Measurements from ENCODE around the gene CD63. TPM values are rescaled to one million over a fixed set of nuclear protein-coding genes. Genes with fewer than 3 reads are reported as not detected.
A peak's percentile ranks its signal among the peaks of the same experiment; 100 is the strongest.

Gene CD63
- total and polyA plus RNA-seq, 2 of the 13 experiments (the other 11 are each of a cell fraction or from before 2014, with no cell fraction given) = 234 to 277 TPM

DNA sequence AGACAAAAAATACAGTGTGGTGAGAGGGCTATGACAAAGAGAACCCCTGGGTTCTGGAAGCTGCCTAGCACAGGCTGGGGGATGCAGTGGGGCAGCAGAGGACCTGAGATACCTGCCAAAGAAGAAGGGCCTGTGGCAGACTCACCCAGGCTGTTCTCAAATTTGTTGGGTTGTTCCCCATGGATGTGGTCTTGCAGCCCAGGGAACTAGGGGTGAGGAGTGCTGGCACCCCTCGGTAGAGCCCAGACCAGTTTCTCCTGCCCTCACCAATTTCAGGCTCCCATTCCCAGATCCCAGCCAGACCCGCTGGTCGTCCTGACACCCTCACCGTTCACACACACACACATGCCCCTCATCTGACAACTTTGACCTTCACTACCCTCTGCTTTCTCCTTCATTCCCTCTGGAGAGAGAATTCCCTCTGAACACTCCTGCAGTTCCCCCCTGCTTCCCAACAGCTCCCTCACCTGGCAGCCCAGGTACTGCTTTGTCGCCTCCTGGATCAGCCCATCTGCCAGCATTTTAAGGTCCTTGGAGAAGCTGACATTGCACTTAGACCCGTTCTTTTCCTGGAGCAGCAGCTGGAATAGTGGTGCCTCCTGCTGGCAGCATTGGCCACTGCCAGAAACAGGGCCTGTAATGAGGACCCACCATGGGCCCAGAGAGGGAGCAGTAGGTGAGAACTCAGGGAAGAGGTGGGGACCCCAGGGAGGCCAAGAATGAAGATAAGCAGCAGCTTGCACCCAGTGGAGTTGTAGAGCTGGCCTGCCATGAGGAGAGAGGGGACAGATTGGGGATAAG lies 8.2 kb upstream of the CD63 start (continued):
- 0 out of 2 replicates have a peak, but pooled peaks have one; percentile 37 for TF ChIP-seq ATF2 (CRISPR knock-in tag; IDR thresholded peaks at IDR 0.05)
- 0 out of 2 replicates have a peak, but pooled peaks have one; percentile 44 for TF ChIP-seq SP4 (CRISPR knock-in tag; IDR thresholded peaks at IDR 0.05)
- TF ChIP-seq CAMTA2 (CRISPR knock-in tag; IDR thresholded peaks at IDR 0.05; ENCODE audit: borderline replicate concordance) = no peak
- peak; percentile 32; the same call in 1 of the 2 replicates for TF ChIP-seq ZMYM4 (CRISPR knock-in tag; IDR thresholded peaks at IDR 0.05)
- TF ChIP-seq ATM (IDR thresholded peaks at IDR 0.05; ENCODE audit: borderline replicate concordance) = no peak
- peak; percentile 58 for TF ChIP-seq GATAD2A (CRISPR knock-in tag; IDR thresholded peaks at IDR 0.05)
- 0 out of 2 replicates have a peak, but pooled peaks have one; percentile 36 for TF ChIP-seq KMT2B (CRISPR knock-in tag; IDR thresholded peaks at IDR 0.05)
- no peak for TF ChIP-seq ZBTB40 (IDR thresholded peaks at IDR 0.05)
- 0 out of 2 replicates have a peak, but pooled peaks have one; percentile 10 for TF ChIP-seq ZBTB40 (CRISPR knock-in tag; IDR thresholded peaks at IDR 0.05)
- no peak for TF ChIP-seq ZBTB42 (CRISPR knock-in tag; IDR thresholded peaks at IDR 0.05)
- TF ChIP-seq, protein P1, sequence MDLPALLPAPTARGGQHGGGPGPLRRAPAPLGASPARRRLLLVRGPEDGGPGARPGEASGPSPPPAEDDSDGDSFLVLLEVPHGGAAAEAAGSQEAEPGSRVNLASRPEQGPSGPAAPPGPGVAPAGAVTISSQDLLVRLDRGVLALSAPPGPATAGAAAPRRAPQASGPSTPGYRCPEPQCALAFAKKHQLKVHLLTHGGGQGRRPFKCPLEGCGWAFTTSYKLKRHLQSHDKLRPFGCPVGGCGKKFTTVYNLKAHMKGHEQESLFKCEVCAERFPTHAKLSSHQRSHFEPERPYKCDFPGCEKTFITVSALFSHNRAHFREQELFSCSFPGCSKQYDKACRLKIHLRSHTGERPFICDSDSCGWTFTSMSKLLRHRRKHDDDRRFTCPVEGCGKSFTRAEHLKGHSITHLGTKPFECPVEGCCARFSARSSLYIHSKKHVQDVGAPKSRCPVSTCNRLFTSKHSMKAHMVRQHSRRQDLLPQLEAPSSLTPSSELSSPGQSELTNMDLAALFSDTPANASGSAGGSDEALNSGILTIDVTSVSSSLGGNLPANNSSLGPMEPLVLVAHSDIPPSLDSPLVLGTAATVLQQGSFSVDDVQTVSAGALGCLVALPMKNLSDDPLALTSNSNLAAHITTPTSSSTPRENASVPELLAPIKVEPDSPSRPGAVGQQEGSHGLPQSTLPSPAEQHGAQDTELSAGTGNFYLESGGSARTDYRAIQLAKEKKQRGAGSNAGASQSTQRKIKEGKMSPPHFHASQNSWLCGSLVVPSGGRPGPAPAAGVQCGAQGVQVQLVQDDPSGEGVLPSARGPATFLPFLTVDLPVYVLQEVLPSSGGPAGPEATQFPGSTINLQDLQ (CRISPR knock-in tag; IDR thresholded peaks at IDR 0.05) = no peak

Data from HepG2 (cell line).